SU-DHL-6 (cell line): ENCODE results near the gene TES.

Experiments
- CTCF ChIP-seq: fragments of 200-600 bp; sonication (generic); IDR thresholded peaks from one replicate; pipeline ENCODE4 v1.5.1; 2017; ENCODE audit warnings: antibody characterized with exemption, mild to moderate bottlenecking, low read length, moderate library complexity; ENCODE audit not compliant: insufficient read depth, poor library complexity, severe bottlenecking
- EZH2phosphoT487 ChIP-seq: fragments of 200-600 bp; sonication (generic), shearing (Covaris generic); conservative IDR thresholded peaks from 2 replicates; pipeline ENCODE4 v1.6.1; 2018; ENCODE audit warnings: mild to moderate bottlenecking, antibody characterized with exemption, low read length, moderate library complexity, mixed read lengths

- TF ChIP-seq CTCF (no peak), EZH2phosphoT487 (no peak)
These were observed 47.3 kb upstream of the TES start for GRCh38 chr7:116162992-116163391.
